Measurements from ENCODE around the gene SLC26A11.

GRCh38 chr17:80210348-80211108, 9.7 kb upstream of the SLC26A11 start:
- TF ChIP-seq EZH2 (IDR thresholded peaks at IDR 0.05; ENCODE audit: borderline replicate concordance, low read length) (no peak), CTCF (conservative IDR thresholded peaks at IDR 0.05 in 1 of 2, IDR thresholded peaks at IDR 0.05 in 1 of 2; ENCODE audit: extremely low read depth in 1 of 2, insufficient read depth in 1 of 2, low read depth in 1 of 2, low read length in 2 of 2) (no peak)
